ENCODE data around the gene MICB. TPM values are rescaled to one million over a fixed set of nuclear protein-coding genes. Genes with fewer than 3 reads are reported as not detected.

Gene MICB
- total and polyA plus RNA-seq, 9 of the 15 experiments (the other 6 are each of a cell fraction or from before 2014, with no cell fraction given): 13.3 to 34.5 (median 19.8) TPM

DNA sequence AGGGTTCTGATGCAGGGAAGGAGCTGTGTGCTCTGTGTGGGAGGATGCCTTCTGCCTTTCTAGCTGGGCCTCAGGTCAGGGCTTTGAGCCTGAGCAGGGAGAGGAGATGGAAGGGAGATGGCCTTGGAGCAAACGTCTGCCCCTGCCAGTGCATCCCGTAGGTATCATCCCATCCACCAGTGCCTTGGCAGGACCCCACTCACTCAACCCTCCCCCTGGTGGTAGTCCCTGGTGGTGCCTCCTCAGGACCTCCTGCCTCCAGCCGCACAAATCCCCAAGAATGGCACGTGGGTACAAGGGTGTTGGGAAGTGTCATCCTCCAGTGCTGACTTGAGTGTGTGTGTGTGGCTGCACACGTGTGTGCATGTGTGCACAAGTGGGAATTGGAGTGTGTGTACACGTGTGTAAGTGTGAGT is 23.1 kb upstream of the MICB start:
- FAIRE-seq (no peak), DNase-seq (ENCODE audit: extremely low read depth in 1 of 4, low spot score in 3 of 4) (peak; percentile 38 to 68 (median 58)), ATAC-seq (peak; percentile 74)
- no peak overlapping the region for H3K9ac ChIP-seq (ENCODE audit: insufficient read depth in 1 of 2, low read depth in 2 of 2, low read length in 2 of 2)
- in situ Hi-C loops (cut with MboI) (no loop called here), intact Hi-C loops (cut with micrococcal nuclease) (no loop called here)
- WGBS (ENCODE audit: insufficient coverage, low coverage, missing lambda C conversion rate): under 1% methylated on average over 6 of the region's 6 CpGs
- peaks cover 7% of the 10 kb centered on the region; the same call in 1 of the 2 replicates for H4K20me1 ChIP-seq (replicated peaks; ENCODE audit: control insufficient read depth, insufficient read depth, low read length)
- H3K9me1 ChIP-seq (ENCODE audit: control insufficient read depth, insufficient read depth, low read length): no peaks in the 10 kb centered on the region
- no peak overlapping the region for H3K4me2 ChIP-seq (ENCODE audit: insufficient read depth, low read length)
- no peak overlapping the region for H3K27ac ChIP-seq (ENCODE audit: extremely low read depth, low read depth, low read length)
- H3K9me3 ChIP-seq (replicated peaks; ENCODE audit: control insufficient read depth, insufficient read depth, low read depth, low read length): no peaks in the 10 kb centered on the region
- no peaks in the 10 kb centered on the region for H3K79me2 ChIP-seq (ENCODE audit: control insufficient read depth, insufficient read depth, low read length)
- ChIA-PET POLR2A (interaction anchor here (1.3 kb wide), 1 partner anchor 12 kb away, joined by 4 read pairs; no protein-coding TSS in a partner anchor), CTCF (ENCODE audit: low intra/inter-chr PET ratio) (interaction anchor here (1.0 kb wide), 1 partner anchor 19 kb away, joined by 3 read pairs; no protein-coding TSS in a partner anchor)
- H2AFZ ChIP-seq (ENCODE audit: low read depth, low read length): no peak overlapping the region
- no peak overlapping the region for H3K4me3 ChIP-seq
- no peaks in the 10 kb centered on the region for H3K36me3 ChIP-seq (ENCODE audit: control insufficient read depth, insufficient read depth, low read length)
- no TSS peak for BruUV-seq (replicated peaks)
- peaks cover 35 to 66% of the 10 kb centered on the region in 2 experiments; a peak in 4 of 5 replicates for H3K27me3 ChIP-seq (ENCODE audit: control insufficient read depth in 2 of 2, insufficient read depth in 2 of 2, low read length in 2 of 2)
- H3K4me1 ChIP-seq (replicated peaks in 1 of 2; ENCODE audit: control insufficient read depth in 2 of 2, insufficient read depth in 2 of 2, low read length in 2 of 2): no peaks in the 10 kb centered on the region; a peak in 1 of 5 replicates
- TF ChIP-seq, protein P1, sequence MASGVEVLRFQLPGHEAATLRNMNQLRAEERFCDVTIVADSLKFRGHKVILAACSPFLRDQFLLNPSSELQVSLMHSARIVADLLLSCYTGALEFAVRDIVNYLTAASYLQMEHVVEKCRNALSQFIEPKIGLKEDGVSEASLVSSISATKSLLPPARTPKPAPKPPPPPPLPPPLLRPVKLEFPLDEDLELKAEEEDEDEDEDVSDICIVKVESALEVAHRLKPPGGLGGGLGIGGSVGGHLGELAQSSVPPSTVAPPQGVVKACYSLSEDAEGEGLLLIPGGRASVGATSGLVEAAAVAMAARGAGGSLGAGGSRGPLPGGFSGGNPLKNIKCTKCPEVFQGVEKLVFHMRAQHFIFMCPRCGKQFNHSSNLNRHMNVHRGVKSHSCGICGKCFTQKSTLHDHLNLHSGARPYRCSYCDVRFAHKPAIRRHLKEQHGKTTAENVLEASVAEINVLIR (CRISPR knock-in tag; IDR thresholded peaks at IDR 0.05): no peak
- TF ChIP-seq STAT5B (CRISPR knock-in tag; IDR thresholded peaks at IDR 0.05) (no peak), ZNF561 (CRISPR knock-in tag; conservative IDR thresholded peaks at IDR 0.05) (no peak), FOXM1 (IDR thresholded peaks at IDR 0.05; ENCODE audit: low read depth) (no peak), FOXM1 (CRISPR knock-in tag; IDR thresholded peaks at IDR 0.05; ENCODE audit: low read depth) (no peak), E2F4 (CRISPR knock-in tag; IDR thresholded peaks at IDR 0.05; ENCODE audit: low read depth) (0 out of 2 replicates have a peak, but pooled peaks have one; percentile 29), ZNF24 (IDR thresholded peaks at IDR 0.05) (no peak), IFI16 (CRISPR knock-in tag; IDR thresholded peaks at IDR 0.05) (no peak), FOS (IDR thresholded peaks at IDR 0.05; ENCODE audit: extremely low read depth, insufficient read length) (no peak), TCF7 (IDR thresholded peaks at IDR 0.05; ENCODE audit: borderline replicate concordance) (no peak), COPS2 (conservative IDR thresholded peaks at IDR 0.05) (no peak), ZNF133 (CRISPR knock-in tag; IDR thresholded peaks at IDR 0.05) (no peak)
- TF ChIP-seq, protein P2, sequence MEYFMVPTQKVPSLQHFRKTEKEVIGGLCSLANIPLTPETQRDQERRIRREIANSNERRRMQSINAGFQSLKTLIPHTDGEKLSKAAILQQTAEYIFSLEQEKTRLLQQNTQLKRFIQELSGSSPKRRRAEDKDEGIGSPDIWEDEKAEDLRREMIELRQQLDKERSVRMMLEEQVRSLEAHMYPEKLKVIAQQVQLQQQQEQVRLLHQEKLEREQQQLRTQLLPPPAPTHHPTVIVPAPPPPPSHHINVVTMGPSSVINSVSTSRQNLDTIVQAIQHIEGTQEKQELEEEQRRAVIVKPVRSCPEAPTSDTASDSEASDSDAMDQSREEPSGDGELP (CRISPR knock-in tag; IDR thresholded peaks at IDR 0.05; ENCODE audit: borderline replicate concordance): no peak
- TF ChIP-seq, protein P3, sequence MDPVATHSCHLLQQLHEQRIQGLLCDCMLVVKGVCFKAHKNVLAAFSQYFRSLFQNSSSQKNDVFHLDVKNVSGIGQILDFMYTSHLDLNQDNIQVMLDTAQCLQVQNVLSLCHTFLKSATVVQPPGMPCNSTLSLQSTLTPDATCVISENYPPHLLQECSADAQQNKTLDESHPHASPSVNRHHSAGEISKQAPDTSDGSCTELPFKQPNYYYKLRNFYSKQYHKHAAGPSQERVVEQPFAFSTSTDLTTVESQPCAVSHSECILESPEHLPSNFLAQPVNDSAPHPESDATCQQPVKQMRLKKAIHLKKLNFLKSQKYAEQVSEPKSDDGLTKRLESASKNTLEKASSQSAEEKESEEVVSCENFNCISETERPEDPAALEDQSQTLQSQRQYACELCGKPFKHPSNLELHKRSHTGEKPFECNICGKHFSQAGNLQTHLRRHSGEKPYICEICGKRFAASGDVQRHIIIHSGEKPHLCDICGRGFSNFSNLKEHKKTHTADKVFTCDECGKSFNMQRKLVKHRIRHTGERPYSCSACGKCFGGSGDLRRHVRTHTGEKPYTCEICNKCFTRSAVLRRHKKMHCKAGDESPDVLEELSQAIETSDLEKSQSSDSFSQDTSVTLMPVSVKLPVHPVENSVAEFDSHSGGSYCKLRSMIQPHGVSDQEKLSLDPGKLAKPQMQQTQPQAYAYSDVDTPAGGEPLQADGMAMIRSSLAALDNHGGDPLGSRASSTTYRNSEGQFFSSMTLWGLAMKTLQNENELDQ (CRISPR knock-in tag; IDR thresholded peaks at IDR 0.05; ENCODE audit: borderline replicate concordance): no peak
- TF ChIP-seq, protein P4, sequence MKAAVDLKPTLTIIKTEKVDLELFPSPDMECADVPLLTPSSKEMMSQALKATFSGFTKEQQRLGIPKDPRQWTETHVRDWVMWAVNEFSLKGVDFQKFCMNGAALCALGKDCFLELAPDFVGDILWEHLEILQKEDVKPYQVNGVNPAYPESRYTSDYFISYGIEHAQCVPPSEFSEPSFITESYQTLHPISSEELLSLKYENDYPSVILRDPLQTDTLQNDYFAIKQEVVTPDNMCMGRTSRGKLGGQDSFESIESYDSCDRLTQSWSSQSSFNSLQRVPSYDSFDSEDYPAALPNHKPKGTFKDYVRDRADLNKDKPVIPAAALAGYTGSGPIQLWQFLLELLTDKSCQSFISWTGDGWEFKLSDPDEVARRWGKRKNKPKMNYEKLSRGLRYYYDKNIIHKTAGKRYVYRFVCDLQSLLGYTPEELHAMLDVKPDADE (conservative IDR thresholded peaks at IDR 0.05; ENCODE audit: control insufficient read depth, low read depth, low read length): no peak

All from K562 (cell line).